HG03354 (cell line): Measurements from ENCODE around the gene ENTREP1.

Experiments
- ATAC-seq: cut with Tn5 transposase; IDR thresholded peaks from one replicate; pipeline ENCODE4 v1.9.1; 2021; ENCODE audit warnings: mild to moderate bottlenecking; ENCODE audit not compliant: unreplicated experiment, poor library complexity, severe bottlenecking

ENTREP1 gene

GRCh38 chr9:69317081-69317480 is 7.9 kb upstream of the ENTREP1 start:
- ATAC-seq: no peak

- peak; percentile 92 for ATAC-seq
Observed at GRCh38 chr9:69317894-69318293, 7.1 kb upstream of the ENTREP1 start.

GRCh38 chr9:69319324-69320025 is 5.5 kb upstream of the ENTREP1 start:
- no peak for ATAC-seq

GRCh38 chr9:69322256-69322655 is 2.8 kb upstream of the ENTREP1 start:
- no peak for ATAC-seq

GRCh38 chr9:69323861-69324260 is 1.2 kb upstream of the ENTREP1 start:
- ATAC-seq: no peak

GRCh38 chr9:69325409-69326212 is 596 bp downstream of the ENTREP1 start:
- peak; percentile 50 for ATAC-seq

- no peak for ATAC-seq
Observed at GRCh38 chr9:69326261-69326660, 1.2 kb downstream of the ENTREP1 start.

- no peak for ATAC-seq
Observed at GRCh38 chr9:69330580-69330979, 5.6 kb downstream of the ENTREP1 start.

GRCh38 chr9:69331444-69331843 is 6.4 kb downstream of the ENTREP1 start:
- ATAC-seq: no peak

GRCh38 chr9:69332067-69332685 is 7.2 kb downstream of the ENTREP1 start:
- ATAC-seq: no peak

GRCh38 chr9:69333716-69334115 is 8.7 kb downstream of the ENTREP1 start:
- no peak for ATAC-seq

GRCh38 chr9:69334317-69334716 is 9.3 kb downstream of the ENTREP1 start:
- no peak for ATAC-seq

GRCh38 chr9:69339620-69340019 is 14.6 kb downstream of the ENTREP1 start:
- no peak for ATAC-seq

GRCh38 chr9:69340631-69341030 is 15.6 kb downstream of the ENTREP1 start:
- ATAC-seq: no peak

- no peak for ATAC-seq
Observed at GRCh38 chr9:69342769-69343168, 17.8 kb downstream of the ENTREP1 start.

- no peak for ATAC-seq
Observed at GRCh38 chr9:69344459-69344858, 19.4 kb downstream of the ENTREP1 start.

GRCh38 chr9:69346596-69347390 is 21.8 kb downstream of the ENTREP1 start:
- ATAC-seq: no peak

- ATAC-seq: no peak
Observed at GRCh38 chr9:69347607-69348006, 22.6 kb downstream of the ENTREP1 start.

GRCh38 chr9:69351227-69351626 is 26.2 kb downstream of the ENTREP1 start:
- ATAC-seq: no peak

GRCh38 chr9:69355232-69355631 is 30.2 kb downstream of the ENTREP1 start:
- ATAC-seq: no peak
